Occipital lobe (tissue), 2 donors: ENCODE data around the gene CENPE. TPM values are rescaled to one million over a fixed set of nuclear protein-coding genes. Genes with fewer than 3 reads are reported as not detected.

ENCODE experiments used
- DNase-seq: peaks from one replicate; lab custom pipeline; 2025; lab: John Stamatoyannopoulos, UW
- total RNA-seq: library from RNA; depleted of rRNA; stranded (reverse); fragments of >200 nt; gene quantifications from one replicate; pipeline ENCODE4 v1.2.3, GENCODE V29; 2014

The CENPE gene
- total RNA-seq, 1 donor from 2014 or later = 5.0 TPM

- peak; percentile 41 for DNase-seq
Measured at GRCh38 chr4:103075894-103076746, 122.0 kb downstream of the CENPE start.

DNA sequence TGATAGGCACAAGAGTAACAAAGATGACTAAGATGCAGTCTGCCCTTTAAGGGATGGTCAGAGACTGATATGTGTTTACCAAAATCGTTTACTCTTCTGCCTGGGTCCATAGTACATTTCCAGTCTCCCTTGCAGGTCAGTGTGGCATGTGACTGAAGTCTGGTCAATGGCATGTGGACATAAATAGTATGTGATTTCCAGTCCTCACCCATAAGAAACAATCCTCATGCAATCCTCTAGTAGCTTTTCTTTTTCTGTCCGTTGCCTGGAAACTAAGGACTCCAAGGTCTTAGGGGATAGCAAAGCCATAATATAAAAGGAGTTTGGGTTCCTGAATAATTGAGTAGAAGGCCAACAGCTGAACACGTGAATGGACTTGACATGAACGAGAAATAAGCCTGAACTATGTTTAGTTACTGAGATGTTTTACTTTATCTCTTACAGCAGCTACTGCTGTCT, 122.7 kb downstream of the CENPE start:
- DNase-seq = no peak

GRCh38 chr4:103074744-103075434, 123.3 kb downstream of the CENPE start:
- no peak for DNase-seq

- DNase-seq = no peak
Measured at GRCh38 chr4:103073792-103074438, 124.2 kb downstream of the CENPE start.

DNA sequence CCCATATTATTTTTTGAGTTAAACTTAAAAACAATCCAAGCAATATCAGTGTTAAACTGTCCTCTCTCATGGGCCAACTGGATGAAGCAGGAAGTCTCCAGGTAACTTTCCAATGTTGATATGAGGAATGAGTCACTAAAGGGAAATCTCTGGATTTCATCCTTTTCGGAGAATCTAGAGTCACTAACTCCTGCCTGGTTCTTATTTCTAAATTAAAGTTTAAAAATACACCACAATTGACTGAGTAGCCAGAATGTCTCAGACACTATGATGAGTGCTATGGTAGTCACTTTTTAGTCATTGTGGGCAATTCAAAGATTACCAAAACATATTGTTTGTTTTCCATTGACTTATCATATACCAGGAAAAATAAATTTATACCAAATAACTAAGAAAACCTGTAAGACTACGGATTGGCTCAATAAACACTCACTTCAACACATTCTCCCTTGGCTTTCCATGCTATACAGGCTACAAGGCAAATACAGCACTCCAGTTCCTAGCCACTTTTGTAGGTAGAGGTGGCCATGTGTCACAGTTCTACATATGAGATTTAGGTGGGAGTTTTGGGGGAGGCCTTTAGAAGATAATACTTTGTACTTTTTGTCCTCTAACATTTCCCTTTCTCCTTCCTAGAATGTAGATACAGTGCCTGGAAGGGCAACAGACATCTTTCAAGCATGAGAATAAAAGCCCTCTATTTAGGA, 130.1 kb downstream of the CENPE start:
- no peak for DNase-seq

GRCh38 chr4:103060453-103061148, 137.5 kb downstream of the CENPE start:
- no peak for DNase-seq

Other genes starting within 250 kb of the CENPE start
- 10.8 TPM for gene SLC9B1, start 178.6 kb downstream of the CENPE start, total RNA-seq
- 112 TPM for gene SLC9B2, start 121.6 kb downstream of the CENPE start, total RNA-seq
- gene BDH2, start 98.5 kb downstream of the CENPE start, total RNA-seq = 8.4 TPM